Psoas muscle (tissue), 8 donors: ENCODE data around the gene SFXN3. TPM values are rescaled to one million over a fixed set of nuclear protein-coding genes. Genes with fewer than 3 reads are reported as not detected.
A peak's percentile ranks its signal among the peaks of the same experiment; 100 is the strongest.

ENCODE experiments used
- ATAC-seq, 4 donors: fragments of 200-7000 bp; cut with Tn5 transposase; one replicate each; pipeline ENCODE4 v1.9.1; 2020; ENCODE audit warnings: moderate library complexity in 3 of 4, mild to moderate bottlenecking in 2 of 4
- DNase-seq, 2 donors: peaks; one replicate each; pipeline ENCODE4 v3.0.0-alpha.2; 2020
- H3K27ac ChIP-seq: fragments of 200-600 bp; one replicate; pipeline ENCODE4 v1.8.0; 2022
- H3K27me3 ChIP-seq, 3 donors: fragments of 200-600 bp in 1 of 3; one replicate each; pipeline versions ENCODE4 v1.6.1 to v1.8.0; 2013 to 2022; ENCODE audit warnings: low read length in 2 of 3, mild to moderate bottlenecking in 2 of 3, moderate library complexity in 1 of 3; ENCODE audit not compliant: insufficient read depth in 3 of 3
- H3K36me3 ChIP-seq, 2 donors: fragments of 200-600 bp in 1 of 2; one replicate each; pipeline versions ENCODE4 v1.6.1 to v1.8.0; 2013 to 2022; ENCODE audit warnings: low read depth in 1 of 2, mild to moderate bottlenecking in 1 of 2, moderate library complexity in 1 of 2; ENCODE audit not compliant: insufficient read depth in 1 of 2
- H3K4me1 ChIP-seq: fragments of 200-600 bp; one replicate; pipeline ENCODE4 v1.8.0; 2022
- H3K4me3 ChIP-seq: fragments of 200-600 bp; one replicate; pipeline ENCODE4 v1.8.0; 2022; ENCODE audit warnings: mild to moderate bottlenecking
- H3K9me3 ChIP-seq: fragments of 200-600 bp; one replicate; pipeline ENCODE4 v1.8.0; 2022
- WGBS, 3 donors: extraction: QIAGEN DNeasy Blood & Tissue Kit; methylation state at CpG; one replicate each; pipeline versions ENCODE4 v1.1.6 to v1.1.7; 2013; 5-methylcytosine and 5-hydroxymethylcytosine counted together
- intact Hi-C, 2 donors: fragments of 100-400 bp; cut with DNase I; formaldehyde crosslinking; loops; one replicate each; pipeline versions ENCODE4 v1.11.0 to v1.14.2; 2022
- polyA plus RNA-seq, 3 donors: library from polyadenylated mRNA; stranded (reverse); fragments of 200-250 nt; gene quantifications; one replicate each; pipeline ENCODE4 v1.2.3, GENCODE V29; 2013
- total RNA-seq, 4 donors: library from RNA; stranded (reverse); fragmentation: NEBNext Ultra II Directional in 2 of 4; extraction: Animal tissue kit (Norgen Biotek cat#: 25700) in 2 of 4; gene quantifications; one replicate each; pipeline versions ENCODE4 v1.2.1 to v1.2.4, GENCODE V29; 2021 to 2023
- TF ChIP-seq, protein P1 (sequence below): fragments of 200-600 bp; IDR thresholded peaks from one replicate; pipeline ENCODE4 v1.8.0; 2022; ENCODE audit warnings: antibody characterized with exemption
- donor health status: healthy with polysubstance abuse.
- donor health status: DM: no; HTN: no; CAD: no; lungs with moderate emphysema.
- donor health status: Bipolar disorder and iron deficiency.
- donor health status: healthy.
- donor health status: DM: yes; HTN: yes; CAD: no.
- donor health status: DM: no; HTN: no; CAD: no.
- donor health status: DM: no; HTN: no; CAD: no.
- donor health status: DM: yes; HTN: yes; CAD: no.

SFXN3 gene
- total and polyA plus RNA-seq, 7 donors: 3.2 to 7.0 (median 4.9) TPM

DNA sequence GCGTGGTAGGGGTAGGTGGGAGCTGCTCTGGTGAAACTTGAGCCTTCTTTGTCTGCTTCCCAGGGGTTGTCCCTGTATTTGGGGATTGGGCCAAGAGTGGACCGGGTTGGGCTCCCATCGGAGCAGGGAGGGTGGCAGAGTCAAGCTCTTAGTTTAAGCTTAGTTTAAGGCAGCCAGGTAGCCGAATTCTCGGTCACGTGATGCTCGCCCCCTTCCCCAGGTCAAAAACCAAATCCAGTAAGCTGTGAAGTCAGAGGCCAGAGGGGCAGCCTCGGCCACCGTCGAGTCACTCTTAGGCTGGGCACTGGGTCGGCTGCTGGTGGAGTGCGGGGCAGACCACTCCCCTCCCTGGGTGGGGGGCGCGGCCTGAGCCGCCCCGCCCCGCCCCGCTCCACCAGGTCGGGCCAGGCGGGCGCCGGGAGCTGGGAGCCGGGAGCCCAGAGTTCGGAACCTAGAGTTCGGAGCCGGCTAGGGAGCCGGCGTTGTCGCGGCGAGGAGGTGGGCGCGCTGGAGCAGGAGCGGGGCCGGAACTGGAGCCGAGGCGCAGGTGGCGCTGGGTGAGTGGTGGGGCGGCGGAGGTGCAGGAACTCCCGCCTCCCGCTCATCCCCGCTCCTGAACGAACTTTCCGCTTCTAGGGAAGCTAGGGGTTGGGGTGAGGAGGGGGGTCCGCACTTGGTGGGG is 34.2 kb upstream of the SFXN3 start:
- Histone ChIP-seq H3K27me3 (no peaks in the 10 kb centered on the region), H3K27ac (peak overlapping the region; percentile 100), H3K9me3 (no peaks in the 10 kb centered on the region), H3K4me1 (peaks cover 19% of the 10 kb centered on the region), H3K36me3 (peaks cover 6 to 28% of the 10 kb centered on the region in 2 donors), H3K4me3 (peak overlapping the region; percentile 93)
- ATAC-seq (no peak), DNase-seq (no peak)
- TF ChIP-seq, protein P1, sequence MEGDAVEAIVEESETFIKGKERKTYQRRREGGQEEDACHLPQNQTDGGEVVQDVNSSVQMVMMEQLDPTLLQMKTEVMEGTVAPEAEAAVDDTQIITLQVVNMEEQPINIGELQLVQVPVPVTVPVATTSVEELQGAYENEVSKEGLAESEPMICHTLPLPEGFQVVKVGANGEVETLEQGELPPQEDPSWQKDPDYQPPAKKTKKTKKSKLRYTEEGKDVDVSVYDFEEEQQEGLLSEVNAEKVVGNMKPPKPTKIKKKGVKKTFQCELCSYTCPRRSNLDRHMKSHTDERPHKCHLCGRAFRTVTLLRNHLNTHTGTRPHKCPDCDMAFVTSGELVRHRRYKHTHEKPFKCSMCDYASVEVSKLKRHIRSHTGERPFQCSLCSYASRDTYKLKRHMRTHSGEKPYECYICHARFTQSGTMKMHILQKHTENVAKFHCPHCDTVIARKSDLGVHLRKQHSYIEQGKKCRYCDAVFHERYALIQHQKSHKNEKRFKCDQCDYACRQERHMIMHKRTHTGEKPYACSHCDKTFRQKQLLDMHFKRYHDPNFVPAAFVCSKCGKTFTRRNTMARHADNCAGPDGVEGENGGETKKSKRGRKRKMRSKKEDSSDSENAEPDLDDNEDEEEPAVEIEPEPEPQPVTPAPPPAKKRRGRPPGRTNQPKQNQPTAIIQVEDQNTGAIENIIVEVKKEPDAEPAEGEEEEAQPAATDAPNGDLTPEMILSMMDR: no peak
- 5 to 8% (median 6%) methylated on average over 41 to 46 of the region's 46 CpGs for WGBS, 3 donors
- intact Hi-C loops: no loop called here

DNA sequence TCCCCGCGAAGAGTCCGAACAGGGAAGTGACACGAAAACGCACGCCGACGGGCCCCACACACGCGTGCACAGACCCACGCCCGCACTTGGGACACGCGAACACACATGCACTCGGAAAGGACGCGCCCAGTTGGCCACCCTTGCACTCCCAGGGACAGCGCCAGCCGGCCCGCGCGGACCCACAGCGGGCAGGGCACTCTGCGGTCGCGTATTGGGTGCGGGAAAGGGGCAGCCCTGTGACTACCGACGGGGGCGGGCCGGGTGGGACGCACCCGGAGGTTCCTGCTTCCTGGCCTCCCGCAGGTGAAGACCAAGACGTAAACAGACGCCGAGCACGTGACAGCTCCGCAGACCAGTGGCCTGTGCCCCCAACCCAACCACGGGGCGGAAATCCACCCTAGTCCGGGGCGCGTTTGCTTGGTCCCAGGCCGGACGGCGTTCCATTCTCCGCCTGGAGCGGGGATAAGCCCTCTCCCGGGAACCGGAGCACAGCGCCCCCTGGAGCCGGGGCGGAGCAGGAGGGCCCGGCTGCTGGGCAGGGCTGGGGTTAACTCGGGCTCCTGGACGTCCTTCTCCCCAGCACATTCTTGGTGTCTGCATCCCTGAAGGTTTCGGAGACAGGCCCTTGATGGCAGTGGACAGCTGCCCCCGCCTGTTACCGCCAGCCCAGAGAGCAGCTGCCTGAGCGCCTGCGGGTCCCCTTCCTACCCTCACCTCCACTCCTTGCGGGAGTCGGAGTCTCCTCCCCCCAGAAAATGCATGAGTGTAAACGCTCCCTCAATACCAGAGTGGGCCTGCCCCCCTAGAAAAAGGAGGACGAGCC is 33.5 kb upstream of the SFXN3 start:
- ATAC-seq: peak; percentile 65 to 77 (median 72)
- Histone ChIP-seq H3K27me3 (no peaks in the 10 kb centered on the region), H3K36me3 (peaks cover 6 to 24% of the 10 kb centered on the region in 2 donors), H3K4me1 (peaks cover 26% of the 10 kb centered on the region), H3K9me3 (no peaks in the 10 kb centered on the region), H3K4me3 (peak overlapping the region; percentile 93), H3K27ac (peak overlapping the region; percentile 100)
- peak; percentile 84 to 92 for DNase-seq
- TF ChIP-seq, protein P1: peak; percentile 84
- intact Hi-C loops: no loop called here
- 0% methylated on average over 64 to 66 of the region's 66 CpGs for WGBS, 3 donors

DNA sequence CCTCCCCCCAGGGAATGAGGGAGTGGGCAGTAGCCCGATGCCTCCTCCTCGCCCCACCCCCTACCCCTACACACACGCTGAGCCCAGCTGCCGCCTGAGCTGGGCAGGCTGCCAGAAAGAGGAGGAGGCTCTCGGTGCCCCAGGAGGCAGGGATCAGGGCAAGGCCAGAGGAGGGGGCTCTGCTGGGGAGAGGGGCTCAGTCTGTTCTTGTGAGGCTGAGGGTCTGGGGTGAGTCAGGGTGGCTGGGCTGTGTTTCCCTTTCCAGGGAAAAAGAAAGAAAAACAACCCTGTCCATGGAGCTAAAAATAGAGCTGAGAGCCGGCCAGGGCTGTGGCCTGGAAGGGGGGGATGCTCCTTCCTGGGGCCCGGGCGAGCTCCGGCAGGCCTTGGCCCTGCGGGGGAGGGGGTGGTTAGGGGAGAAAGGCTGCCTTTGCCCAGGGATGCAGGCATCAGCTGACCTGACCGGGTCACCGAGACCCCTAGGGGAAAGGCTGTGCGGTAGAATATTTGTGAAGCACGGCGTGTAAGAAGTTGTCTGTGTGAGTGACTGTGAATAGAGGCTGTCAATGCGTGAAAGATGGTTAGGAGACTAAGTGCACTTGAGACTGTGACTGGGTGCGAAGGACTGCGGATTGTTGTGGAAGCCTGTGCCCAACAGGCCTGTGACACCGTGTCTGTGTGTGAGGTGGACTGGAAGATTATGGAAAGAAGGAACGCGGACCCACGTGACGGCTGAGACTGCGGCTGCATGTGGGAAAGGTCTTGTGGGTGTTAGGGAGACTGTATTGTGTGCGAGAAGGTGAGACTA is 32.6 kb upstream of the SFXN3 start:
- TF ChIP-seq, protein P1: no peak
- WGBS, 3 donors: 0 to 1% (median 1%) methylated on average over 23 to 25 of the region's 25 CpGs
- Histone ChIP-seq H3K36me3 (peaks cover 6 to 24% of the 10 kb centered on the region in 2 donors), H3K4me3 (peak overlapping the region; percentile 93), H3K27ac (peak overlapping the region; percentile 100), H3K27me3 (no peaks in the 10 kb centered on the region), H3K4me1 (peaks cover 34% of the 10 kb centered on the region), H3K9me3 (no peaks in the 10 kb centered on the region)
- DNase-seq (peak; percentile 88 to 92), ATAC-seq (peak; percentile 63 to 72 (median 66))
- intact Hi-C loops: no loop called here

GRCh38 chr10:100998991-100999741 is 31.9 kb upstream of the SFXN3 start:
- DNase-seq: peak; percentile 88 to 93
- WGBS, 3 donors: 0% methylated on average over 43 to 83 of the region's 83 CpGs
- Histone ChIP-seq H3K9me3 (no peaks in the 10 kb centered on the region), H3K27me3 (no peaks in the 10 kb centered on the region), H3K4me1 (peaks cover 41% of the 10 kb centered on the region), H3K36me3 (peaks cover 0 to 24% of the 10 kb centered on the region in 2 donors), H3K27ac (peak overlapping the region; percentile 100), H3K4me3 (peak overlapping the region; percentile 93)
- ATAC-seq: peak; percentile 68 to 78 (median 72)
- TF ChIP-seq, protein P1: peak; percentile 98
- intact Hi-C loops: no loop called here
